HCT116 (cell line): ENCODE results near the gene HHAT. TPM values are rescaled to one million over a fixed set of nuclear protein-coding genes. Genes with fewer than 3 reads are reported as not detected.

Source experiments
- ATAC-seq: fragments of 200-7000 bp; cut with Tn5 transposase; 2 replicates; pipeline ENCODE4 v1.9.1; 2020; ENCODE audit warnings: mild to moderate bottlenecking, moderate library complexity
- BruUV-seq: library from RNA; stranded (reverse); fragments of 400-500 nt; replicated peaks from 2 replicates; lab custom pipeline; 2021; lab: Mats Ljungman, UMichigan
- CTCF ChIA-PET: fragments of 300-600 bp; sonication (Branson Sonifier 250); formaldehyde crosslinking; loops from one replicate; lab custom pipeline; 2021; ENCODE audit warnings: antibody characterized with exemption; lab: Charles Lee
- POLR2A ChIA-PET: fragments of 300-600, 350-600 bp; sonication (Branson Sonifier 250); formaldehyde crosslinking; loops from one replicate; lab custom pipeline; 2021; ENCODE audit warnings: antibody characterized with exemption; lab: Charles Lee
- RAD21 ChIA-PET, 2 experiments: fragments of 300-600 bp; sonication (Branson Sonifier 250); formaldehyde crosslinking; loops; one replicate each; lab custom pipeline; 2023; ENCODE audit warnings: low total read pairs in 2 of 2; ENCODE audit not compliant: uncharacterized antibody in 2 of 2, unreplicated experiment in 2 of 2, low non-redundant PET in 1 of 2; lab: Charles Lee
- DNase-seq: peaks from one replicate; pipeline ENCODE4 v3.0.0-alpha.2; 2010; ENCODE audit warnings: low read depth, low spot score
- H2AFZ ChIP-seq: fragments of 200-600 bp; shearing (Covaris generic), sonication (generic); 2 replicates; pipeline ENCODE4 v1.6.1; 2017; ENCODE audit warnings: low read depth, mixed run types, mixed read lengths, antibody characterized with exemption, low read length; ENCODE audit not compliant: poor library complexity, severe bottlenecking
- H3K27ac ChIP-seq: 2 replicates; pipeline ENCODE4 v1.5.1; 2012; ENCODE audit warnings: low read depth, low read length
- H3K27me3 ChIP-seq: fragments of 200-600 bp; sonication (generic); 2 replicates; pipeline ENCODE4 v1.6.1; 2016; ENCODE audit warnings: mixed run types, low read length, mixed read lengths; ENCODE audit not compliant: insufficient read depth
- H3K36me3 ChIP-seq, 2 experiments: fragments of 200-500 bp in 1 of 2; fragments of 200-600 bp in 1 of 2; sonication (Bioruptor generic) in 1 of 2; sonication (generic) in 1 of 2; 2 replicates each; pipeline versions ENCODE4 v1.5.1 to v1.6.1; 2014 to 2016; ENCODE audit warnings: low read length in 2 of 2, inconsistent platforms in 1 of 2, mixed read lengths in 1 of 2, mixed run types in 1 of 2; ENCODE audit not compliant: insufficient read depth in 2 of 2, control insufficient read depth in 1 of 2
- H3K4me1 ChIP-seq, 2 experiments: fragments of 200-600 bp in 1 of 2; sonication (generic) in 1 of 2; 2 replicates each; pipeline versions ENCODE4 v1.5.1 to v1.6.1; 2012 to 2017; ENCODE audit warnings: low read length in 2 of 2, inconsistent platforms in 1 of 2, mild to moderate bottlenecking in 1 of 2, mixed read lengths in 1 of 2, mixed run types in 1 of 2, moderate library complexity in 1 of 2; ENCODE audit not compliant: insufficient read depth in 2 of 2, control insufficient read depth in 1 of 2
- H3K4me2 ChIP-seq: fragments of 200-600 bp; sonication (generic); 2 replicates; pipeline ENCODE4 v1.6.1; 2017; ENCODE audit warnings: mixed run types, low read length, mixed read lengths
- H3K4me3 ChIP-seq, 2 experiments: fragments of 200-600 bp in 1 of 2; sonication (generic) in 1 of 2; replicated peaks in 1 of 2; 2 replicates each; pipeline ENCODE4 v1.5.1; 2011 to 2016; ENCODE audit warnings: low read length in 2 of 2, control low read depth in 1 of 2, low read depth in 1 of 2, mild to moderate bottlenecking in 1 of 2, mixed read lengths in 1 of 2, mixed run types in 1 of 2
- H3K79me2 ChIP-seq: fragments of 200-600 bp; sonication (generic); 2 replicates; pipeline ENCODE4 v1.6.1; 2017; ENCODE audit warnings: mild to moderate bottlenecking, mixed run types, low read length, moderate library complexity, mixed read lengths; ENCODE audit not compliant: insufficient read depth
- H3K9ac ChIP-seq: fragments of 200-600 bp; sonication (generic); 2 replicates; pipeline ENCODE4 v1.6.1; 2016; ENCODE audit warnings: low read length, mixed read lengths
- H3K9me2 ChIP-seq: fragments of 200-600 bp; sonication (generic), shearing (Covaris generic); 2 replicates; pipeline ENCODE4 v1.6.1; 2017; ENCODE audit warnings: mixed run types, mild to moderate bottlenecking, moderate library complexity; ENCODE audit not compliant: insufficient read depth
- H3K9me3 ChIP-seq, 2 experiments: fragments of 200-500 bp in 1 of 2; fragments of 200-600 bp in 1 of 2; sonication (Bioruptor generic) in 1 of 2; sonication (generic) in 1 of 2; 2 replicates each; pipeline ENCODE4 v1.6.1; 2014 to 2017; ENCODE audit warnings: low read length in 2 of 2, mixed read lengths in 2 of 2, inconsistent platforms in 1 of 2, low read depth in 1 of 2, mild to moderate bottlenecking in 1 of 2, mixed run types in 1 of 2, moderate library complexity in 1 of 2; ENCODE audit not compliant: control insufficient read depth in 1 of 2, insufficient read depth in 1 of 2
- H4K20me1 ChIP-seq: fragments of 200-600 bp; sonication (generic), shearing (Covaris generic); 2 replicates; pipeline ENCODE4 v1.6.1; 2017; ENCODE audit warnings: mixed run types, mild to moderate bottlenecking, moderate library complexity; ENCODE audit not compliant: insufficient read depth
- CBX3 ChIP-seq: IDR thresholded peaks from 2 replicates; pipeline ENCODE4 v1.6.1; 2012; ENCODE audit warnings: low read depth
- CEBPB ChIP-seq: IDR thresholded peaks from 2 replicates; pipeline ENCODE4 v1.6.1; 2012; ENCODE audit warnings: low read depth
- EGR1 ChIP-seq: IDR thresholded peaks from 2 replicates; pipeline ENCODE4 v1.6.1; 2012; ENCODE audit warnings: low read depth
- EZH2phosphoT487 ChIP-seq: fragments of 200-600 bp; IDR thresholded peaks from 2 replicates; pipeline ENCODE4 v1.6.1; 2018; ENCODE audit warnings: antibody characterized with exemption, borderline replicate concordance
- MAX ChIP-seq: IDR thresholded peaks from 2 replicates; pipeline ENCODE4 v1.6.1; 2012
- POLR2AphosphoS5 ChIP-seq: IDR thresholded peaks from 2 replicates; pipeline ENCODE4 v1.6.1; 2011; ENCODE audit warnings: mild to moderate bottlenecking, low read depth, low read length, moderate library complexity
- SP1 ChIP-seq: IDR thresholded peaks from 2 replicates; pipeline ENCODE4 v1.6.1; 2012; ENCODE audit warnings: low read depth
- YY1 ChIP-seq: IDR thresholded peaks from 2 replicates; pipeline ENCODE4 v1.6.1; 2011; ENCODE audit warnings: low read length, low read depth, moderate library complexity, mild to moderate bottlenecking; ENCODE audit not compliant: insufficient replicate concordance; ENCODE audit errors: extremely low read depth
- intact Hi-C: fragments of 100-400 bp; cut with micrococcal nuclease; formaldehyde crosslinking; loops from 2 replicates; pipeline ENCODE4 v1.10.0; 2022
- total RNA-seq: library from RNA; stranded (reverse); gene quantifications from one replicate; pipeline ENCODE4 v1.2.1, GENCODE V29; 2021; ENCODE audit not compliant: unreplicated experiment
- TF ChIP-seq, protein P1 (sequence below), 3 experiments: fragments of 200-600 bp in 1 of 3; sonication (generic) in 1 of 3; IDR thresholded peaks in 2 of 3; conservative IDR thresholded peaks in 1 of 3; 2 replicates each; pipeline ENCODE4 v1.5.1; 2012 to 2017; ENCODE audit warnings: low read depth in 2 of 3, low read length in 2 of 3, antibody characterized with exemption in 1 of 3, borderline replicate concordance in 1 of 3, control low read depth in 1 of 3, mild to moderate bottlenecking in 1 of 3, mixed read lengths in 1 of 3, mixed run types in 1 of 3, moderate library complexity in 1 of 3; ENCODE audit not compliant: insufficient read depth in 1 of 3

The HHAT gene
- total RNA-seq, 1 experiment from 2014 or later, result 2.7 TPM

DNA sequence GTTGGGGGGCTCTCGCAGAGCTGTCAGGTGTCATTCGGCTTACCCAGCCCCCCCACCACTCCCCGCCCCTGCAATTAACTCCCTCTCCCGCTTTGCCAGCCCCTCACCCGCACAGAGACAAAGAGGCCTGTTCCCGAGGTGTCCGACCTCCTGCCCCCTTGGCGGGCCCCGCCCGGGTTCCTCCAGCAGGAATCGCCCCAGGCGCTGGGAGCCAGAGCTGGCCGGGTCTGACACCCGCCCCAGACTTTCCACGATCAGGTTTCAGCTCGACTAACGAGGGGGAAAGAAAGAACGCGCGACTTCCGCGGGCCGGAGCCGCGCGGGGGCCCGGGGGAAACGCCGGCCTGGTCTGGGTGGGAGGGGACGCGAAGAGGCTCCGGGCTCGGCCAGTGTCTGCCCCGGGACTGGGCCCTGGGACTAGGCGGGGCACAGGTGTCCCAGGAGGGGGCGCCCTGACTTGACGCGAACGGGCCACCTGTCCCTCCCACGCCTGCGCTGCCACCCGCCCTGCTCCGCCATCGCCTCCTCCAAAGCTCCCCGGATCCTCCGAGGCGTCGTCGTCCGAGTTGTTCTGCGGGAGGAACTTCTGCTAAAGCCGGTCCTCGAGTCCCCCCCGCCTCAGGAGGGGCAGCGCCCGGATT is 36.4 kb upstream of the HHAT start:
- H3K27ac ChIP-seq, result no peak overlapping the region; the same call in 1 of the 2 replicates
- H3K4me2 ChIP-seq, result peak overlapping the region; percentile 71
- intact Hi-C loops, result no loop called here
- CTCF ChIA-PET, result interaction anchor here (0.7 to 1.3 kb wide), 3 partner anchors 10 to 612 kb away, joined by 3 to 5 read pairs (median 4); no protein-coding TSS in a partner anchor
- peaks cover 0 to 13% of the 10 kb centered on the region in 2 experiments; a peak in 1 of 4 replicates for H3K4me1 ChIP-seq
- H3K36me3 ChIP-seq, result no peaks in the 10 kb centered on the region
- no peak overlapping the region for H2AFZ ChIP-seq
- peak overlapping the region; percentile 17; the same call in 1 of the 2 replicates for H3K9ac ChIP-seq
- DNase-seq (peak; percentile 26), ATAC-seq (peak; percentile 97)
- no TSS peak for BruUV-seq
- RAD21 ChIA-PET, result no interaction called here
- H3K9me2 ChIP-seq, result no peaks in the 10 kb centered on the region
- no peaks in the 10 kb centered on the region for H3K79me2 ChIP-seq
- H3K4me3 ChIP-seq, result peak overlapping the region; percentile 23 to 50
- H3K27me3 ChIP-seq, result 0 out of 2 replicates have a peak, but pooled peaks cover 10% of the 10 kb centered on the region
- POLR2A ChIA-PET, result interaction anchor here (0.7 to 1.3 kb wide), 3 partner anchors 53 to 257 kb away, joined by 3 to 4 read pairs (median 3); no protein-coding TSS in a partner anchor
- no peaks in the 10 kb centered on the region for H4K20me1 ChIP-seq
- TF ChIP-seq SP1 (no peak), MAX (peak; percentile 81), EGR1 (peak; percentile 81), POLR2AphosphoS5 (peak; percentile 36; the same call in 1 of the 2 replicates), YY1 (peak; percentile 6), CBX3 (peak; percentile 58; the same call in 1 of the 2 replicates), CEBPB (no peak), EZH2phosphoT487 (no peak)
- TF ChIP-seq, protein P1, sequence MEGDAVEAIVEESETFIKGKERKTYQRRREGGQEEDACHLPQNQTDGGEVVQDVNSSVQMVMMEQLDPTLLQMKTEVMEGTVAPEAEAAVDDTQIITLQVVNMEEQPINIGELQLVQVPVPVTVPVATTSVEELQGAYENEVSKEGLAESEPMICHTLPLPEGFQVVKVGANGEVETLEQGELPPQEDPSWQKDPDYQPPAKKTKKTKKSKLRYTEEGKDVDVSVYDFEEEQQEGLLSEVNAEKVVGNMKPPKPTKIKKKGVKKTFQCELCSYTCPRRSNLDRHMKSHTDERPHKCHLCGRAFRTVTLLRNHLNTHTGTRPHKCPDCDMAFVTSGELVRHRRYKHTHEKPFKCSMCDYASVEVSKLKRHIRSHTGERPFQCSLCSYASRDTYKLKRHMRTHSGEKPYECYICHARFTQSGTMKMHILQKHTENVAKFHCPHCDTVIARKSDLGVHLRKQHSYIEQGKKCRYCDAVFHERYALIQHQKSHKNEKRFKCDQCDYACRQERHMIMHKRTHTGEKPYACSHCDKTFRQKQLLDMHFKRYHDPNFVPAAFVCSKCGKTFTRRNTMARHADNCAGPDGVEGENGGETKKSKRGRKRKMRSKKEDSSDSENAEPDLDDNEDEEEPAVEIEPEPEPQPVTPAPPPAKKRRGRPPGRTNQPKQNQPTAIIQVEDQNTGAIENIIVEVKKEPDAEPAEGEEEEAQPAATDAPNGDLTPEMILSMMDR (IDR thresholded peaks at IDR 0.05 in 2 of 3, conservative IDR thresholded peaks at IDR 0.05 in 1 of 3; ENCODE audit: borderline replicate concordance in 1 of 3, insufficient read depth in 1 of 3, low read depth in 2 of 3, low read length in 2 of 3), result peak in 2 of 3 experiments; percentile 4 to 33; a peak in 2 of 6 replicates
- H3K9me3 ChIP-seq, result no peaks in the 10 kb centered on the region
